ENCODE measurements around the gene SLIT3.
A peak's percentile ranks its signal among the peaks of the same experiment; 100 is the strongest.

Gene SLIT3

DNA sequence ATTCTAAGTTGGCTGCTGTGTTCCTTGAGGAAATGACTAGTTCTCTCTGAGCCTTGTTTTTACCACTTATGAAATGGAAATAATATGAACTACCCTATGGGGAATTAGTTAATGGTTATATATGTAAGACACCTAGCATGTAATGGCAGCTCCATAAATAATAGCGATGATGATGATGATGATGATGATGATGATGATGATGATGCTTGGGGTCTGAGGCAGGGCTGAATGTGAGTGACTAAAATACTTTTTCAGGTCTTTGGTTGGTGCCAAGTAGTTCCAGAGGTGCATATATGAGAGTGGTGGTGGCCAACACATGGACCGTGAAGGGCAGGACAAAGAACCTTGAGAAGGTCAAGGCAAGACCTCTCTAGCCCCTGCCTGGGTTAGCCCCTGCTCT, 598.4 kb downstream of the SLIT3 start:
- no peak for TF ChIP-seq CTCF (IDR thresholded peaks at IDR 0.05; ENCODE audit: control insufficient read depth, extremely low read depth, insufficient read depth)

DNA sequence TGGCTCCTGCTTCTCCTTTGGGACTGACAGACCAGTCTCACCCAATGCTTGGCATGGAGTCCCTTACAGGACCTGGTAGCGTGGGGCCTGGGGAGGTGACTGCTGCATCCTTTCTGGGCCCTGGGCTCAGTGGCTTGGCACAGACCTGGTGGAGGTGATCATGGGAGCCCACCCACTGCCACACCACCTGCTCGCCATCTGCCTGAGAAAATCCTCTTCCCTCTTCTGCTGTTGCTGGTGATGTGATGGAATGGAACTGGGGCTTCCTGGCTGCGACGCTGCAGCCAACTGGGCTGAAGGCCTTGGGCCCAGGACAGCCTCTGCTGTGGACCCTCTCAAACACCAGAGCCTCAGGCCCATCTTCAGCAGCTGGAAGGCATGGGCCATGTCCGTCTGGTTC, 599.3 kb downstream of the SLIT3 start:
- no peak for TF ChIP-seq CTCF (IDR thresholded peaks at IDR 0.05; ENCODE audit: control insufficient read depth, extremely low read depth, insufficient read depth)
- no peak overlapping the region for H3K4me3 ChIP-seq (ENCODE audit: low read depth, low read length)
- DNase-seq (ENCODE audit: low read depth) = no peak

More for the DNA sequence above, 598.4 kb downstream of the SLIT3 start:
- no peak for DNase-seq (ENCODE audit: low read depth)
- no peak overlapping the region for H3K4me3 ChIP-seq (ENCODE audit: low read depth, low read length)

- DNase-seq (ENCODE audit: low read depth) = no peak
- TF ChIP-seq CTCF (IDR thresholded peaks at IDR 0.05; ENCODE audit: control insufficient read depth, extremely low read depth, insufficient read depth) = no peak
- no peak overlapping the region for H3K4me3 ChIP-seq (ENCODE audit: low read depth, low read length)
Measured at GRCh38 chr5:168699002-168699401, 601.9 kb downstream of the SLIT3 start.

DNA sequence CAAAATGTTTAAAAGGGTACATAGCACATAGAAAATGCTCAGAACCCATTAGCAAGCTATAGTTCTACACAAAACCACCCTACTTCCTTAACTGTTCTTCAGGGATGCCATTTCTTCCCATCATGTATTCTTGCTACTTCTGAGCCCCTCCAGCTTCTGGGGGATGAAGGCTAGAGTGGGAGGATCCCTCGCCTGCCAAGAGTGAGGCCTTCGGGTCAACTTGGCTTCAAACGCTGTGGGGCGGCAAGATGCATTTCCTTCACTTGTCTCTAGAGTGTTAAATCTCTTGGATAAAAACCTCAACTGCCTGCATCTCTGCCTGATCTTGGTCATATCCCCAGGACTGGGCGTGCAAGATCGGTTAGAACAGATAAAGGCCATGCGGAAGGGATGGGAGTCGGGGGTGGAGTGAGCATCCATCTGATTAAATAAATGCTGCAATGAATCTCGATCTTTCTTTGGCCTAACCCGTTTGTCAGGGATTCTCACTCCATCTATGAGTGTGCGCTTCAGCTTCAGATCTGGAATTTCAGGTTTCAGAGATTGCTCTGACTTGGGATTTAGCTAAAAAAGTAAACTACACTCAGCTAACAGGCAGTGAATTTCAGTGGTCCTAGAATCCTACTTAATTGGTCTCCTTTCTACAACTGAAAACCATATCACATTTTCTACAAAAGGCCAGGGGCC, 603.8 kb downstream of the SLIT3 start:
- TF ChIP-seq CTCF (IDR thresholded peaks at IDR 0.05; ENCODE audit: control insufficient read depth, extremely low read depth, insufficient read depth) = no peak
- peak; percentile 81 for DNase-seq (ENCODE audit: low read depth)
- no peak overlapping the region for H3K4me3 ChIP-seq (ENCODE audit: low read depth, low read length)

- DNase-seq (ENCODE audit: low read depth) = no peak
- H3K4me3 ChIP-seq (ENCODE audit: low read depth, low read length) = no peak overlapping the region
- TF ChIP-seq CTCF (IDR thresholded peaks at IDR 0.05; ENCODE audit: control insufficient read depth, extremely low read depth, insufficient read depth) = no peak
Measured at GRCh38 chr5:168696611-168697010, 604.3 kb downstream of the SLIT3 start.

DNA sequence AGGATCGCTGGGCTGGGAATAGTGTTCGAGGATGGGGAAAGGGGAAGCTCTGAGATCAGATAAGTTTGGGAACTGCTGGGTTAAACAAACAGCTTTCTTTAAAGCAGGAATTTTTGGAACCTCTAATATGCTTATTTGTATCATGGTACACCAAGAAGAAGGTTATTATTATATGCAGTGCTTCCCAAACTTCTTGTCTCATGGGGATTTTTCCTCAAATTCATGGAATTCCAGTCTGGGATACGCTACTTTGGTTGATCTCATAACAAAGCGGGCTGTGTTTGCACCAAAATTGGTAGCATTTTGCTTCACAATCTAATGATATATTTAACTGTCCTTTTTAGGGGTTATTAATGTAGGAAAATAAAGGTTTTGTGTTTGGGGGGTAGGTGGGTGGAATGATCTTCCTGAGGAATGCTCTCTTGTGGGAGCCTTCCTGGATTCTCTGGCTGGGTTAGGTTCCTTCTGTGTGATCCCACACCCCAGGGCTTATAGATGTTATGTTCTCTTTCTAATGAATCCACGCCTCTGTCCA, 605.6 kb downstream of the SLIT3 start:
- TF ChIP-seq CTCF (IDR thresholded peaks at IDR 0.05; ENCODE audit: control insufficient read depth, extremely low read depth, insufficient read depth) = no peak
- DNase-seq (ENCODE audit: low read depth) = no peak
- no peak overlapping the region for H3K4me3 ChIP-seq (ENCODE audit: low read depth, low read length)

- DNase-seq (ENCODE audit: low read depth) = no peak
- no peak for TF ChIP-seq CTCF (IDR thresholded peaks at IDR 0.05; ENCODE audit: control insufficient read depth, extremely low read depth, insufficient read depth)
- no peak overlapping the region for H3K4me3 ChIP-seq (ENCODE audit: low read depth, low read length)
Measured at GRCh38 chr5:168694289-168694688, 606.6 kb downstream of the SLIT3 start.
